PC-3 (cell line): ENCODE data around the gene SERBP1. TPM values are rescaled to one million over a fixed set of nuclear protein-coding genes. Genes with fewer than 3 reads are reported as not detected.
"Not testable (repeated sequence)": the region's sequence is repeated elsewhere in the genome, so short reads cannot be mapped to it uniquely, and the experiment has no call there.

Source experiments
- ATAC-seq: fragments of 200-7000 bp; cut with Tn5 transposase; 2 replicates; pipeline ENCODE4 v1.9.1; 2020; ENCODE audit warnings: mild to moderate bottlenecking, moderate library complexity
- BruUV-seq: library from RNA; stranded (reverse); fragments of 400-500 nt; replicated peaks from 2 replicates; lab custom pipeline; 2021; lab: Mats Ljungman, UMichigan
- CTCF ChIA-PET: fragments of 300-600 bp; sonication (Branson Sonifier 250); formaldehyde crosslinking; loops from one replicate; lab custom pipeline; 2022; ENCODE audit warnings: antibody characterized with exemption; lab: Charles Lee
- POLR2A ChIA-PET: fragments of 300-600 bp; sonication (Branson Sonifier 250); formaldehyde crosslinking; loops from one replicate; lab custom pipeline; 2022; ENCODE audit warnings: antibody characterized with exemption; ENCODE audit not compliant: unreplicated experiment; lab: Charles Lee
- DNase-seq: peaks from one replicate; pipeline ENCODE4 v3.0.0-alpha.2; 2015
- H2AFZ ChIP-seq: fragments of 300-600 bp; sonication (generic); 2 replicates; pipeline ENCODE4 v1.6.0; 2016; ENCODE audit warnings: antibody characterized with exemption, low read length
- H3F3A ChIP-seq: fragments of 300-600 bp; sonication (generic); one replicate; pipeline ENCODE4 v1.6.0; 2017; ENCODE audit warnings: antibody characterized with exemption, low read length, control low read depth, mild to moderate bottlenecking; ENCODE audit not compliant: unreplicated experiment
- H3K27ac ChIP-seq: fragments of 300-600 bp; sonication (generic); 2 replicates; pipeline ENCODE4 v1.5.1; 2016; ENCODE audit warnings: mild to moderate bottlenecking, low read length
- H3K27me3 ChIP-seq: fragments of 300-600 bp; sonication (generic); 2 replicates; pipeline ENCODE4 v1.6.1; 2016; ENCODE audit warnings: low read length, mixed read lengths
- H3K36me3 ChIP-seq: fragments of 300-600 bp; sonication (generic); 2 replicates; pipeline ENCODE4 v1.6.1; 2016; ENCODE audit warnings: low read depth, mixed run types, low read length, mixed read lengths
- H3K4me1 ChIP-seq: fragments of 300-600 bp; sonication (generic); 2 replicates; pipeline ENCODE4 v1.5.1; 2016; ENCODE audit warnings: low read length; ENCODE audit not compliant: insufficient read depth
- H3K4me2 ChIP-seq: fragments of 300-600 bp; sonication (generic); 2 replicates; pipeline ENCODE4 v1.6.0; 2016; ENCODE audit warnings: low read length
- H3K4me3 ChIP-seq: fragments of 300-600 bp; sonication (generic); 2 replicates; pipeline ENCODE4 v1.5.1; 2016; ENCODE audit warnings: mild to moderate bottlenecking, low read length, mixed read lengths
- H3K79me2 ChIP-seq: fragments of 300-600 bp; sonication (generic); 2 replicates; pipeline ENCODE4 v1.6.1; 2017; ENCODE audit warnings: low read length, mixed read lengths
- H3K9ac ChIP-seq: fragments of 300-600 bp; sonication (generic); 2 replicates; pipeline ENCODE4 v1.6.0; 2016; ENCODE audit warnings: mild to moderate bottlenecking, low read length
- H3K9me2 ChIP-seq: fragments of 300-600 bp; sonication (generic); replicated peaks from 2 replicates; pipeline ENCODE4 v1.6.1; 2016; ENCODE audit warnings: mixed run types, low read length, mixed read lengths
- H3K9me3 ChIP-seq: fragments of 300-600 bp; sonication (generic); 2 replicates; pipeline ENCODE4 v1.6.1; 2016; ENCODE audit warnings: low read length, mixed read lengths
- H4K20me1 ChIP-seq: fragments of 300-600 bp; sonication (generic); 2 replicates; pipeline ENCODE4 v1.6.1; 2016; ENCODE audit warnings: low read length, mixed read lengths
- CTCF ChIP-seq: fragments of 300-600 bp; sonication (generic); conservative IDR thresholded peaks from 2 replicates; pipeline ENCODE4 v1.5.1; 2017; ENCODE audit warnings: antibody characterized with exemption, low read depth, mild to moderate bottlenecking, low read length
- EZH2 ChIP-seq: fragments of 300-600 bp; sonication (generic); IDR thresholded peaks from one replicate; pipeline ENCODE4 v1.6.1; 2017; ENCODE audit warnings: antibody characterized with exemption, mild to moderate bottlenecking, low read length; ENCODE audit not compliant: unreplicated experiment
- EZH2phosphoT487 ChIP-seq: fragments of 300-600 bp; sonication (generic); IDR thresholded peaks from 2 replicates; pipeline ENCODE4 v1.6.1; 2018; ENCODE audit warnings: mild to moderate bottlenecking, antibody characterized with exemption, low read length, borderline replicate concordance
- intact Hi-C: fragments of 100-400 bp; cut with micrococcal nuclease; formaldehyde crosslinking; loops from 2 replicates; pipeline ENCODE4 v1.9.0; 2023
- total RNA-seq: library from RNA; depleted of rRNA; stranded (reverse); fragments of >200 nt; gene quantifications from 2 replicates; pipeline ENCODE4 v1.2.3, GENCODE V29; 2014

Gene SERBP1
- total RNA-seq, 1 experiment from 2014 or later: 256 TPM

DNA sequence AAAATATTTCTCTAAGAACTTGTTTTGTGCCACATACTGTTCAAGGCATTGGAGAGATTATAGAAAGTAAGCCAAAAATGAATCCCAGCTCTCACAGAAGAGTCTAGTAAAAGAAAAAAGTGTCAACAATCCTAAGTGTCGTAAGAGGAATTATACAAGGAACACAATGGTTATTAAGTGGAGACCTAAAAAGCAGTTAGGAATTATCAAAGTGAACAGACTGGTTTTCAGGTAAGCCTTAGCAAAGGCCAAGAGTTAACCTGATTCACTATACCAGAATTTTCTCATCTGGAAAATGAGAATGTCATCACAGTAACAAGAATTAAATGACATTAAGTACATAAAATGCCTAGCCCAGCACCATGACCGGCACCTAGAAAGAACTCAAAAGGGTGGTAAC is 15.6 kb downstream of the SERBP1 start:
- Histone ChIP-seq H3K9me3 (no peaks in the 10 kb centered on the region), H3F3A (peaks cover 3% of the 10 kb centered on the region), H3K79me2 (peaks cover 74% of the 10 kb centered on the region), H3K9me2 (no peaks in the 10 kb centered on the region), H2AFZ (no peak overlapping the region), H4K20me1 (peaks cover 60% of the 10 kb centered on the region), H3K9ac (no peak overlapping the region), H3K36me3 (peaks cover 91% of the 10 kb centered on the region), H3K4me1 (no peaks in the 10 kb centered on the region), H3K27ac (no peak overlapping the region), H3K4me3 (no peak overlapping the region), H3K27me3 (no peaks in the 10 kb centered on the region), H3K4me2 (no peak overlapping the region)
- POLR2A ChIA-PET: no interaction called here
- intact Hi-C loops: no loop called here
- DNase-seq: no peak
- TF ChIP-seq CTCF (no peak), EZH2phosphoT487 (no peak), EZH2 (no peak)
- no peak for ATAC-seq
- no TSS peak for BruUV-seq
- CTCF ChIA-PET: no interaction called here

- H3K4me1 ChIP-seq, H3K4me2 ChIP-seq, DNase-seq, H3K9ac ChIP-seq, H3K27me3 ChIP-seq, POLR2A ChIA-PET, H3K9me2 ChIP-seq, H3F3A ChIP-seq, CTCF ChIA-PET, BruUV-seq, H2AFZ ChIP-seq, ATAC-seq, H3K27ac ChIP-seq, intact Hi-C loops, H3K4me3 ChIP-seq, H3K9me3 ChIP-seq: not testable (repeated sequence)
- H3K36me3 ChIP-seq: peaks cover 84% of the 10 kb centered on the region
- peaks cover 60% of the 10 kb centered on the region for H3K79me2 ChIP-seq
- peaks cover 48% of the 10 kb centered on the region for H4K20me1 ChIP-seq
These were observed 17.1 kb downstream of the SERBP1 start for GRCh38 chr1:67413101-67413500.

GRCh38 chr1:67408148-67408547 is 22.1 kb downstream of the SERBP1 start:
- Histone ChIP-seq H3K4me2 (no peak overlapping the region), H3K9ac (no peak overlapping the region), H3K79me2 (peaks cover 16% of the 10 kb centered on the region; the same call in 1 of the 2 replicates), H3K4me3 (no peak overlapping the region), H2AFZ (no peak overlapping the region), H3K36me3 (peaks cover 59% of the 10 kb centered on the region), H3K27ac (no peak overlapping the region), H3K9me3 (no peaks in the 10 kb centered on the region), H3K9me2 (no peaks in the 10 kb centered on the region), H3F3A (no peaks in the 10 kb centered on the region), H4K20me1 (peaks cover 14% of the 10 kb centered on the region), H3K4me1 (no peaks in the 10 kb centered on the region), H3K27me3 (no peaks in the 10 kb centered on the region)
- POLR2A ChIA-PET: no interaction called here
- ATAC-seq: no peak
- no peak for DNase-seq
- no TSS peak for BruUV-seq
- CTCF ChIA-PET: no interaction called here
- intact Hi-C loops: no loop called here
- TF ChIP-seq CTCF (no peak), EZH2phosphoT487 (no peak), EZH2 (no peak)
